Putamen (tissue), 1 donor: ENCODE results near the gene DHRSX.
"Not testable (repeated sequence)": the region's sequence is repeated elsewhere in the genome, so short reads cannot be mapped to it uniquely, and the experiment has no call there.

Experiments used
- DNase-seq: peaks from one replicate; pipeline ENCODE4 v3.0.0-alpha.2; 2016; ENCODE audit warnings: low spot score

Gene DHRSX

GRCh38 chrX:2395261-2395992 lies 105.3 kb downstream of the DHRSX start:
- no peak for DNase-seq

GRCh38 chrX:2391869-2392606 lies 108.7 kb downstream of the DHRSX start:
- no peak for DNase-seq

- DNase-seq = no peak
These were observed 110.0 kb downstream of the DHRSX start for GRCh38 chrX:2390754-2391153.

GRCh38 chrX:2389731-2390130 lies 111.0 kb downstream of the DHRSX start:
- not testable (repeated sequence) for DNase-seq

- no peak for DNase-seq
These were observed 111.5 kb downstream of the DHRSX start for GRCh38 chrX:2389324-2389723.

GRCh38 chrX:2388669-2389068 lies 112.1 kb downstream of the DHRSX start:
- no peak for DNase-seq

GRCh38 chrX:2387614-2388239 lies 113.0 kb downstream of the DHRSX start:
- no peak for DNase-seq

GRCh38 chrX:2385224-2385623 lies 115.6 kb downstream of the DHRSX start:
- DNase-seq = no peak

GRCh38 chrX:2384486-2384885 lies 116.3 kb downstream of the DHRSX start:
- DNase-seq = no peak

- no peak for DNase-seq
These were observed 117.0 kb downstream of the DHRSX start for GRCh38 chrX:2383735-2384134.

- DNase-seq = no peak
These were observed 117.6 kb downstream of the DHRSX start for GRCh38 chrX:2383144-2383543.

GRCh38 chrX:2382433-2383048 lies 118.2 kb downstream of the DHRSX start:
- not testable (repeated sequence) for DNase-seq

GRCh38 chrX:2376166-2376565 lies 124.6 kb downstream of the DHRSX start:
- DNase-seq = no peak

- no peak for DNase-seq
These were observed 126.7 kb downstream of the DHRSX start for GRCh38 chrX:2374086-2374485.

GRCh38 chrX:2373615-2374014 lies 127.2 kb downstream of the DHRSX start:
- DNase-seq = no peak

- DNase-seq = no peak
These were observed 129.6 kb downstream of the DHRSX start for GRCh38 chrX:2371026-2371711.

- DNase-seq = no peak
These were observed 130.3 kb downstream of the DHRSX start for GRCh38 chrX:2370456-2370855.

GRCh38 chrX:2369206-2369605 lies 131.6 kb downstream of the DHRSX start:
- no peak for DNase-seq

- DNase-seq = no peak
These were observed 140.0 kb downstream of the DHRSX start for GRCh38 chrX:2360731-2361130.

- DNase-seq = not testable (repeated sequence)
These were observed 141.3 kb downstream of the DHRSX start for GRCh38 chrX:2359522-2359921.

GRCh38 chrX:2351999-2352995 lies 148.5 kb downstream of the DHRSX start:
- no peak for DNase-seq
